HG02678 (cell line): ENCODE measurements around the gene TICAM2.

Experiments used
- ATAC-seq: cut with Tn5 transposase; IDR thresholded peaks from one replicate; pipeline ENCODE4 v1.9.1; 2021; ENCODE audit warnings: mild to moderate bottlenecking, moderate library complexity; ENCODE audit not compliant: unreplicated experiment

Gene TICAM2

GRCh38 chr5:115573133-115573532, 29.1 kb downstream of the TICAM2 start:
- ATAC-seq, result no peak

- ATAC-seq, result no peak
Measured at GRCh38 chr5:115571441-115571878, 30.8 kb downstream of the TICAM2 start.

- no peak for ATAC-seq
Measured at GRCh38 chr5:115568668-115569067, 33.6 kb downstream of the TICAM2 start.

- ATAC-seq, result no peak
Measured at GRCh38 chr5:115565233-115565632, 37.0 kb downstream of the TICAM2 start.

- ATAC-seq, result no peak
Measured at GRCh38 chr5:115561176-115561575, 41.1 kb downstream of the TICAM2 start.

- ATAC-seq, result no peak
Measured at GRCh38 chr5:115559524-115559923, 42.8 kb downstream of the TICAM2 start.

- no peak for ATAC-seq
Measured at GRCh38 chr5:115558388-115558956, 43.8 kb downstream of the TICAM2 start.

GRCh38 chr5:115557667-115558387, 44.5 kb downstream of the TICAM2 start:
- ATAC-seq, result no peak

GRCh38 chr5:115556276-115556675, 46.0 kb downstream of the TICAM2 start:
- no peak for ATAC-seq

GRCh38 chr5:115555084-115555633, 47.1 kb downstream of the TICAM2 start:
- ATAC-seq, result no peak

GRCh38 chr5:115553082-115553481, 49.2 kb downstream of the TICAM2 start:
- ATAC-seq, result no peak

- ATAC-seq, result no peak
Measured at GRCh38 chr5:115551415-115551814, 50.9 kb downstream of the TICAM2 start.

GRCh38 chr5:115549154-115549553, 53.1 kb downstream of the TICAM2 start:
- ATAC-seq, result no peak

GRCh38 chr5:115548683-115549082, 53.6 kb downstream of the TICAM2 start:
- ATAC-seq, result no peak

- no peak for ATAC-seq
Measured at GRCh38 chr5:115545351-115545882, 56.9 kb downstream of the TICAM2 start.

GRCh38 chr5:115544436-115545350, 57.6 kb downstream of the TICAM2 start, which contains the start of gene FEM1C:
TSS of gene FEM1C (minus strand) at chr5:115544775. CDS start at chr5:115543493, 1,282 bp downstream.
- ATAC-seq, result peak; percentile 96

- ATAC-seq, result peak; percentile 10
Measured at GRCh38 chr5:115544043-115544435, 58.2 kb downstream of the TICAM2 start.

GRCh38 chr5:115543365-115544042, 58.8 kb downstream of the TICAM2 start:
- ATAC-seq, result peak; percentile 34

- ATAC-seq, result no peak
Measured at GRCh38 chr5:115542651-115543364, 59.5 kb downstream of the TICAM2 start.

- ATAC-seq, result no peak
Measured at GRCh38 chr5:115542086-115542485, 60.2 kb downstream of the TICAM2 start.
